ENCODE measurements around the gene MRPS23.
"Not testable (repeated sequence)": the region's sequence is repeated elsewhere in the genome, so short reads cannot be mapped to it uniquely, and the experiment has no call there.

Gene MRPS23

GRCh38 chr17:57860414-57860999, 10.7 kb upstream of the MRPS23 start:
- no peak for ATAC-seq
- DNase-seq = no peak
- peaks cover 11% of the 10 kb centered on the region for H3K4me1 Mint-ChIP-seq
- H3K4me3 Mint-ChIP-seq = peak overlapping the region; percentile 82 to 83
- no peaks in the 10 kb centered on the region for H3K9me3 Mint-ChIP-seq
- peaks cover 52% of the 10 kb centered on the region for H3K27me3 Mint-ChIP-seq
- H3K27ac Mint-ChIP-seq = peak overlapping the region in 1 of 2 donors; percentile 14

GRCh38 chr17:57859601-57860413, 10.0 kb upstream of the MRPS23 start:
- Mint-ChIP-seq H3K27ac (no peak overlapping the region), H3K4me3 (no peak overlapping the region), H3K27me3 (peaks cover 52% of the 10 kb centered on the region), H3K9me3 (no peaks in the 10 kb centered on the region), H3K4me1 (peaks cover 11% of the 10 kb centered on the region)
- DNase-seq (no peak), ATAC-seq (no peak)

- ATAC-seq (no peak), DNase-seq (no peak)
- no peak overlapping the region for H3K4me3 Mint-ChIP-seq
- H3K9me3 Mint-ChIP-seq = no peaks in the 10 kb centered on the region
- H3K27ac Mint-ChIP-seq = no peak overlapping the region
- peaks cover 45% of the 10 kb centered on the region for H3K27me3 Mint-ChIP-seq
- peaks cover 11% of the 10 kb centered on the region for H3K4me1 Mint-ChIP-seq
These were observed 9.0 kb upstream of the MRPS23 start for GRCh38 chr17:57858838-57859237.

GRCh38 chr17:57856792-57857620, 7.2 kb upstream of the MRPS23 start:
- Mint-ChIP-seq H3K4me1 (peaks cover 12% of the 10 kb centered on the region), H3K4me3 (no peak overlapping the region), H3K9me3 (no peaks in the 10 kb centered on the region), H3K27me3 (peaks cover 31% of the 10 kb centered on the region), H3K27ac (no peak overlapping the region)
- ATAC-seq = no peak
- DNase-seq = no peak

GRCh38 chr17:57855391-57856035, 5.7 kb upstream of the MRPS23 start:
- Mint-ChIP-seq H3K27ac (no peak overlapping the region), H3K4me3 (no peak overlapping the region), H3K27me3 (peaks cover 21% of the 10 kb centered on the region), H3K4me1 (peaks cover 17% of the 10 kb centered on the region), H3K9me3 (no peaks in the 10 kb centered on the region)
- no peak for DNase-seq
- no peak for ATAC-seq

GRCh38 chr17:57853695-57854094, 3.9 kb upstream of the MRPS23 start:
- peaks cover 7% of the 10 kb centered on the region for H3K27me3 Mint-ChIP-seq
- ATAC-seq = no peak
- no peak overlapping the region for H3K4me3 Mint-ChIP-seq
- no peak overlapping the region for H3K27ac Mint-ChIP-seq
- DNase-seq = no peak
- H3K9me3 Mint-ChIP-seq = no peaks in the 10 kb centered on the region
- peaks cover 26% of the 10 kb centered on the region for H3K4me1 Mint-ChIP-seq

- Mint-ChIP-seq H3K27ac (no peak overlapping the region), H3K9me3 (no peaks in the 10 kb centered on the region), H3K4me1 (peaks cover 32% of the 10 kb centered on the region), H3K4me3 (no peak overlapping the region), H3K27me3 (no peaks in the 10 kb centered on the region)
- no peak for ATAC-seq
- no peak for DNase-seq
These were observed 3.1 kb upstream of the MRPS23 start for GRCh38 chr17:57852955-57853328.

GRCh38 chr17:57852092-57852954, 2.5 kb upstream of the MRPS23 start:
- no peaks in the 10 kb centered on the region for H3K27me3 Mint-ChIP-seq
- peaks cover 32% of the 10 kb centered on the region for H3K4me1 Mint-ChIP-seq
- DNase-seq = no peak
- no peaks in the 10 kb centered on the region for H3K9me3 Mint-ChIP-seq
- no peak for ATAC-seq
- H3K4me3 Mint-ChIP-seq = peak overlapping the region; percentile 65 to 78
- H3K27ac Mint-ChIP-seq = no peak overlapping the region

- Mint-ChIP-seq H3K4me1 (peaks cover 43% of the 10 kb centered on the region), H3K4me3 (peak overlapping the region; percentile 93 to 100), H3K27me3 (no peaks in the 10 kb centered on the region), H3K27ac (peak overlapping the region; percentile 98 to 100), H3K9me3 (no peaks in the 10 kb centered on the region)
- ATAC-seq = no peak
- no peak for DNase-seq
These were observed 526 bp downstream of the MRPS23 start for GRCh38 chr17:57849163-57849873.

- H3K4me3 Mint-ChIP-seq, DNase-seq, ATAC-seq, H3K27me3 Mint-ChIP-seq, H3K27ac Mint-ChIP-seq, H3K9me3 Mint-ChIP-seq: not testable (repeated sequence)
- H3K4me1 Mint-ChIP-seq = peaks cover 41% of the 10 kb centered on the region
These were observed 3.5 kb downstream of the MRPS23 start for GRCh38 chr17:57846056-57846945.

GRCh38 chr17:57842280-57842679, 7.6 kb downstream of the MRPS23 start:
- no peak overlapping the region for H3K4me3 Mint-ChIP-seq
- no peaks in the 10 kb centered on the region for H3K9me3 Mint-ChIP-seq
- no peaks in the 10 kb centered on the region for H3K27me3 Mint-ChIP-seq
- peaks cover 17% of the 10 kb centered on the region for H3K4me1 Mint-ChIP-seq
- no peak overlapping the region for H3K27ac Mint-ChIP-seq
- ATAC-seq = no peak
- no peak for DNase-seq

- DNase-seq (no peak), ATAC-seq (no peak)
- peaks cover 6% of the 10 kb centered on the region for H3K4me1 Mint-ChIP-seq
- no peak overlapping the region for H3K27ac Mint-ChIP-seq
- no peaks in the 10 kb centered on the region for H3K27me3 Mint-ChIP-seq
- no peaks in the 10 kb centered on the region for H3K9me3 Mint-ChIP-seq
- H3K4me3 Mint-ChIP-seq = no peak overlapping the region
These were observed 10.3 kb downstream of the MRPS23 start for GRCh38 chr17:57839571-57839923.

GRCh38 chr17:57838857-57839570, 10.8 kb downstream of the MRPS23 start:
- H3K27ac Mint-ChIP-seq = no peak overlapping the region
- no peak for ATAC-seq

More at GRCh38 chr17:57838857-57839570, 10.8 kb downstream of the MRPS23 start:
- H3K4me1 Mint-ChIP-seq = peaks cover 11% of the 10 kb centered on the region
- H3K27me3 Mint-ChIP-seq = no peaks in the 10 kb centered on the region
- DNase-seq = no peak
- H3K9me3 Mint-ChIP-seq = no peaks in the 10 kb centered on the region
- no peak overlapping the region for H3K4me3 Mint-ChIP-seq

All from stimulated activated naive CD8-positive, alpha-beta T cell treated with anti-CD3 and anti-CD28 coated beads, Interleukin-15, amount 100 ng/mL, for 72 hours (primary cell).